NCI-H2171 (cell line): ENCODE measurements around the gene GATA3.

Source experiments
- DNase-seq: peaks from one replicate; lab custom pipeline; 2025; lab: John Stamatoyannopoulos, UW

GATA3 gene

DNA sequence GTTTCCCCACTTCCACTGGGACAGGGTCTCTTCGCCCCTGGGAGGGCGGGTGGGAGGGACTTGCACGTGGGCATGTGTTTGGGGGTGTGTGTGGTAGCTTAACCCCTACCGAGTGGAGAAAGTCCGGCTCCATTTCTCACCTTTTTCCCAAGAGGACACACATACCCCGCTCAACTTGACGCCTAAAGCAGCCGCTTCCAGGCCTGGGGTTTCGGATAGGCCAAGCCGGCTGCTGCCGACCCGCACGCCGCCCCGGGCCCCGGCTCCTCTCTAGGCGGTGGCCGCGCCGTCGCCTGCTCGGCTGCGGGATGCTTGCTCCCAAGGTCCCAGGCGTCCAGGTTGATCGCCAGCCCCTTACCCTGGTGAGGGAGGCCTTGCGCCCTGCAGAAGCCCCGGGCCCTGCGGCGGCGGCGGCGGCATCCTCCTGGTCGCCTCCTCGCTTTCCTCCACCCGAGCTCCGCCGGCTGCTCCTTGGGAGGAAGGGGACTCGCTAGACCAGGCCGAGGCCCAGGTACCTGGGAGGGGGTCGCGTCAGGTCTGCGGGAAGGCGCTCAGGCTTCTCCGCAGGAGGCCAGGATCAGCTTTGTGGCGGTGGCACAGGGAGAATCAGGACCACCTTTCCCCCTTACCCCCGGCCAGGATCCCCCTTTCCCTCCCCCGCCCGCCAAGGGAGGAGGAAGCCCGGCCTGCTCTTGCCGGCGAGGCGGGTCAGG lies 3.2 kb upstream of the GATA3 start:
- DNase-seq: no peak

DNA sequence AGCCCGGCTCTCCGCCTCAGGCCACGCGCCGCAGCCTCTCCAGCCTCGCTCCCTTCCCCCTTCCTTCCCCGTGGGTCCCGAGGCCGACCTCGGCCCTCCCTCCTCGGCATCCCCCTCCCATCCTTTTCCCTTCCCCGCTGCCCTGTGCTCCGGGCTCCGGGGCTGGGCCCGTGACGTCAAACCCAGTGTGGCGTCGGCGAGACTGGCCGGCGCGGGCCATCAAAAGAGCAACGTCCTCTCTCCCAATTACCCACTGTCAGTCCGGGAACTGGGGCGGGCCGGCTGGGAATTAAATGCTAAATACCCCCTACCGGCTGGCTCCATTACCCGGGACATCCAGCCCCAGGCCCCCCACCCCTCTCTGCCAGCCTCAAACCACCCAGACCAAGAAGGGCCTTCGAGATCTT lies 2.6 kb upstream of the GATA3 start:
- no peak for DNase-seq

DNA sequence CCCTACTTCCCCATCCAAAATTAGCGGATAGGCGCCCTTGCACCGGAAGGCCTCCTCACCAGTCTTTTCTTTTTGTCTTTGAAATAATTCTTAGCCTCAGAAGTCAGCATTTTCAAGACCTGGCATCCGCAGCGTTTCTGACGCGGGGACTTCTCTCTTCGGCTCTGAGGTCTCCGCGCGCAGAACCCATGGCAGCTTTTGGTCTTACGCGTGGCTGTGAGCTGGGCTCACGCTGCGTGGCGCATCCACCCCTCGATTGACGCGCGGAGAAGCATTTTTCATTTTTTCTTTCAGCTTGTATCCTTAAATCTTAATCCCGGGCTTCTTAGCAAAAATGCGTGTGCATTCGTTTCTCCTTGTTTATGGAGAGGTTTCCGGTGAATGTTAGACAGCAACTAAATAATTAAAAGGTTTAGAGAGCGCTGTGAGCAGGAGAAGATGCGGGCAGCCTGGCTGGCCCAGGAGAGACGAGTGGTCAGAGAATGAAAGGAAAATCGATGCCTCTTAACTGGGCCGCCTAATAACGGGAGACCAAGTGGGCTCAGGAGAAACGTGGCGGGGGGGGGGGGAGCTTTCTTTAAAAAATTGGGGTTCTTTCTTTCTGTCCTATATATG lies 2.0 kb upstream of the GATA3 start:
- no peak for DNase-seq

DNA sequence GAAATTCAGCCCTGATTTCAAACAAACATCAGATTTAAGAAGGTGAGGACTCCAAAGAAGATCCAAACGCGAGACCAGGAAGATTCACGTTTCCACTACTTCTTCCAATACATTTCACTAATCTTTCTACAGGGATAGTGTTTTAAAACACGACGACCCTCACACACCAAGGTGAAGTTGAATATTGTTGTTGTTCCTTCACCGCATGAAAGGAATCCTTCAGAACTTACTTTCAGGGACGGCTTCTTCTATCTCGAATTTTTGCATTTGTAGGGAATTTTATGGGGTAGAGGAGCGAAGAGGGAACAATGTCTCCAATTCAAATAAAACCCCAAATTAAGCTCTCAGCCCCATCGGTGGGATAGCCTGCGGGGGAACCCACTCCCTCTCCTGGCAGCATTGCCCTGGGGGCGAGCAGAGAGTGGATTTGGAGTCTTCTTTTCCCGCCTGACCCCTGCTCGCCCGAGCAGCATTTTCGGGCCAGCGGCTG lies 1.5 kb upstream of the GATA3 start:
- no peak for DNase-seq

DNA sequence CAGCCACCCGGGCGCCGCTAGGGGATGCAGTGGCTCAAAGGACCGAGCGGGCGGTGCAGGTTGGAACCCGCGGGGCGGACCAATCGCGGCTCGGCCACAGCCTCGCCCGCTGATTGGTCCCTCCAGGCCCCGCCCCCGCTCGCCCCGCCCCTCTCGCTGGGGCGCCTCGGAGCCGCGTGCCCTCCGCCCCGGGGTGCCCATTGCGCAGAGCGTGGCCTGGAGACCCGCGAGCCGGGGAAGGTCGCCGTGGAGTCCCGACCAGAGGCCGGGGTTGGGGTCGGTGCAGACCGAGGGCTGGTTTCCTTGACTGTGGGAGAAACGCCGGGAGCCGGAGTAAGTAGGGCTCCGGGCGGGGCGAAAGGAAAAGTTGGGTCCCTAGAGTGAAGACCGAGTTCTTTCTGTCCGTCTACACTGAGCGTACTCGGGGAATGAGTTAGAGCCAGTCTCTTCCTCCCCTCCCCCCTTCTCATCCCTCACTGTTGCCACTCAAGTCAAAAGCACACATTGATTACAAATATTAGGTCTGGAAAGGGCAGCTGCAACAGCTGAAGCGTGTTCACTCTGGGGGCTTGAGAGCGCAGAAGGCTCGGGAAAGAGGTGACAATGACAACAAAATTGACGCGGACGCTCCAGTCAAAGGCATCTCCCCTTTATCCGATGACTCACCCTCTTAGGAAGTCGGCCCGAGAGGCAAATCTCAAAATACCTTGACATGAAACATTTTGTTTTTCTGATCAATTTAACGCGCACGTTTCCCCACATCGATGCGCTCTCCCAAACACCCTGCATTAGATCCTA lies 843 bp upstream of the GATA3 start:
- DNase-seq: peak; percentile 26

DNA sequence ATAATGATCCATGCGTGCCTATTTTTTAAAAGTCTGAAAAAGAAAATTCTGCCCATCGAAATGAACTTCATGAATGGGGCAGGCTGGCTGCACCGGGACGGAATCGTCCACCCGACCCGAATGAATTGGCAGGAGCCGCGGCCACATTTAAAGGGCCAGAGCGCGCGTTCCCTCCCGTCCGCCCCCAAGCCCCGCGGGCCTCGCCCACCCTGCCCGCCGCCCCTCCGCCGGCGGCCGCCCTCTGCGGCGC lies 319 bp upstream of the GATA3 start:
- DNase-seq: no peak

DNA sequence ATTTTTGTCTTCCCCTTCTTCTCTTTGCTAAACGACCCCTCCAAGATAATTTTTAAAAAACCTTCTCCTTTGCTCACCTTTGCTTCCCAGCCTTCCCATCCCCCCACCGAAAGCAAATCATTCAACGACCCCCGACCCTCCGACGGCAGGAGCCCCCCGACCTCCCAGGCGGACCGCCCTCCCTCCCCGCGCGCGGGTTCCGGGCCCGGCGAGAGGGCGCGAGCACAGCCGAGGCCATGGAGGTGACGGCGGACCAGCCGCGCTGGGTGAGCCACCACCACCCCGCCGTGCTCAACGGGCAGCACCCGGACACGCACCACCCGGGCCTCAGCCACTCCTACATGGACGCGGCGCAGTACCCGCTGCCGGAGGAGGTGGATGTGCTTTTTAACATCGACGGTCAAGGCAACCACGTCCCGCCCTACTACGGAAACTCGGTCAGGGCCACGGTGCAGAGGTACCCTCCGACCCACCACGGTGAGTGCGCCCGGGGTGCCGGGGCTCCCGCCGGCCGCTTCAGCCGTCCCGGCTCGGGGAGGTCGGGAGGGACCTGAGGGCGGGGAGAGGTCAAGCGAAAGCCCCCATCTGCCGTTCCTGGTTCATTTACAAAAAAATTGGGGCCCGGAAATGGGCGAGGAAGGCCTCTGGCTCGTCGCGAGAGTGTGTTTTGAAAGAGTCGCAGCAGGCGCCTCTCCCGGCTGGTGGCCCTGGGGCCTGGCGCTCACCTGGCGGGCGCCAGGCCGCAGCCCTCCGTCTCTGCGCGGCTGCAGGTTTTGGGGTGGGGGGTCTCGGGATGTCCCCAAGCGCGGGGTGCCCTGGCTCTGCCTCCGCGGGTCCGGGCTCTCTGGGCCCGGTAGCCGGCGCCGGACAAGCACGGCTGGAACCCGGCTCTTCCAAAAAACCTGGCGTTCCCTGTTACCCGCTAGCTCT lies 1.2 kb downstream of the GATA3 start:
- DNase-seq: no peak

DNA sequence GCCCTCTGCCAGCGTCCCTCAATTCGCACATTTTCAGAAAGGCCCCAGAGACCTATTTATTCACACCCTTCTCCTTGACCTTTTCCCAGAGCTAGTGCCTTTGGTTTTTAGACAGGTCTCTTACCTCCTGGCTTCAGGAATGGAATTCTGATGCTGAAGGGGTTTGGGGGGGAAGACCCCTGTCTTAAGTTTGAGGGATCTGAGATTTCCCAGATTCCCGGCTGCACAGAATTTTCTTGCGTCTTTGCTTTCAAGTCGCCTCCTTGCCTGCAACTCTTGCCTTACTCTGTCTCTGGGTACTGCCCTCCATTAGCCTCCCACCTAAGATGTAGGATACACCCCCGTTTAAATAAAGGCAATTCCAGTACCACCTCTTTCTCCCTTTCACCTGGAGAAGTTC lies 1.9 kb downstream of the GATA3 start:
- DNase-seq: no peak

DNA sequence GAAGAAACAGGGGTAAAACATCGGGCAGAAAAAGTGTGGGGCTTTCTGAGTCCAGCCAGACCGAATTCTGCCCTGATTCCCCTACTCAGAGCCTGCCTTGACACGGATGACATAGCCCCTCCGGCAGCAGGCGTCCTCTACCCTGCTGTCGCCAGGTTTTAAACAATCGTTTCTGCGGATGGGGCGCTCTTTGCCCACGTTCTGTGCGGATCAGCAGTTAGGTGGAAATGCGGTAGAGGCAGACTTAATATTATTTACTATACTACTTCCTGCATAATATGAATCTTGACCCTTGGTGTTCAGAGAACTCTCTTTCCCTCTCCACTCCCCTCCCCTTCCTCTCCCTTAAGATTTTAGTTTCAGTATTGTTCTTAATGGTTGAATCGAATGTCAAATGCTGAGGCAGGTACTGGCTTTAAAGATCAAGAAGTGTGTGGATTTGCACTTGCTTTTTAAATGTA lies 2.4 kb downstream of the GATA3 start:
- no peak for DNase-seq

DNA sequence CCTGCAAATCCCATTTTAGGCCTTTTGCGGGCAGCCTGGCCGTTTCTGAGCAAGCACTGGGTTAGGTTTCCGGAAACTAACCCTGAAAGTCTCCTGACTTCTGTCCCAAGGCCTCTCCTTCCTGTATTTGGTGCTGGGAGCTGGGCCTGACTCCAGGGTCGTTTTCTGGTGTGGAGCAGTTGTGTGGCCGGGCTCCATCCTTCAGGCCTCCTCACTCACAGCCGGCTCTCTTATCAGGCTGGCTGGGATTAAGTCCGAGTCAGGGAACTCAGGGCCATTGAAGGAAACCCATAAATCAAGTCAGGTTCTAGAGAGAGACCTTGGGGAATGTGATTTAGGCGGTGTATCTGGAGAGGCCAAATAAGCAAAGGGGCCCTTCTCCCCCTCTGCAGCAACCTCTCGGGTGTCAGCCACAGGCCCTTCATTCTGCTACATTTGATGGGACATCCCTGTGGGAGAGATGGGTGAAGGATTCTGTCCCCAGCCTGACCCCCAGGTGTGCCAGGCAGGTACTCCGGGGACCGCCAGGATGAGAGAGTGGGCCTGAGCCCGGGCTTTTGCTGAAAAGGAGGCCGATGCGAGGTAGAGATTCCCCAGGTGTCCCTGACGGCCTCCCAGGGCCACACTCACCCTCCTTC lies 3.3 kb downstream of the GATA3 start:
- DNase-seq: no peak

DNA sequence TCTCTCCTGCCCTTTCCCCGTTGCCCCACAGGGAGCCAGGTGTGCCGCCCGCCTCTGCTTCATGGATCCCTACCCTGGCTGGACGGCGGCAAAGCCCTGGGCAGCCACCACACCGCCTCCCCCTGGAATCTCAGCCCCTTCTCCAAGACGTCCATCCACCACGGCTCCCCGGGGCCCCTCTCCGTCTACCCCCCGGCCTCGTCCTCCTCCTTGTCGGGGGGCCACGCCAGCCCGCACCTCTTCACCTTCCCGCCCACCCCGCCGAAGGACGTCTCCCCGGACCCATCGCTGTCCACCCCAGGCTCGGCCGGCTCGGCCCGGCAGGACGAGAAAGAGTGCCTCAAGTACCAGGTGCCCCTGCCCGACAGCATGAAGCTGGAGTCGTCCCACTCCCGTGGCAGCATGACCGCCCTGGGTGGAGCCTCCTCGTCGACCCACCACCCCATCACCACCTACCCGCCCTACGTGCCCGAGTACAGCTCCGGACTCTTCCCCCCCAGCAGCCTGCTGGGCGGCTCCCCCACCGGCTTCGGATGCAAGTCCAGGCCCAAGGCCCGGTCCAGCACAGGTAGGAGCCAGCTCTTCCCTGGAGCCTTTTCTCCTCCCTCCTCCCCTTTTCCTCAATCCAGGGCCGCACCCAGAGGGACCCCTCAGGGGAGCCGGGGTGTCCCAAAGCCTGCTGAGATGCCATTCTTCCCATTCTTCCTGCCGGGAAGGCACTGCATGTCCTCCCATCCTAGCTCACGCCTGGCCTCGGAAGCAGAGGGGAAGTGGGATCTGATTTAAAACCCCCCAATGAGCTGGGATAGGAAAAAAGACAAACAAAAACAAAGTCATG lies 4.0 kb downstream of the GATA3 start:
- DNase-seq: no peak

DNA sequence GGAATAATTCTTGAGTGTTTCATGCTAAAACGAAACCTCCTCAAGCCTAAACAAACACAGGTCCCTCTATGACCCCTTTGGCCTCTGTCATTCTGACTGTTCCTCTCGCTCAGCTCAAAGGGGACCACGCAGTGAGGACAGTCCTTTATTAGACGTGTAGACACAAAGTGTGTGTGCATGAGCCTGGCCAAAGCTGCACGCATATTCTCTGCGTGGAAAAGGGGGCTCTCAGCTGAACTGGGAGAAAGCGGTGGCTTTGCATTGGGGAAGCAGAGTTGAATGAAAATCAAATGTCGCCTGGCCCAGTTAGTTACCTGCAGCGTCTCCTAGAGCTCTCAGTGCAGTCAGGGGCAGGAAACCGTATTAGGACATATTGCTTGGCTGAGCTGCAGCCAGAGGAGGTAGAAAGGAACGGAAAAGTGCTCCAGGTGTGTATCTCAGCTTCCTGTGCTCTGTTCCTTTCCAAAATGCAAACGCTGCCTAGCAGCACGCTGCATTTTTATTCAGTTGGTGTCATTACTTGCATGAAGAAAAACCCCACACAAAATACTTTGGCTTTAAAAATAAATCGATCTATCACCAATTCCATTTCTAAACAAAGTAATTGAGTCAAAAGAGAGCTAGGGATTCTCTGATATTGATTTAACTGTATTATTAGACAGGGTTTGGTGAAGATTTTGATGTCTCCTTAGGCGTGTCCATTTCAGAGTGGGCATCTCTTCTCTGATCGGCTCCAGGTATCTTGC lies 4.9 kb downstream of the GATA3 start:
- DNase-seq: no peak

DNA sequence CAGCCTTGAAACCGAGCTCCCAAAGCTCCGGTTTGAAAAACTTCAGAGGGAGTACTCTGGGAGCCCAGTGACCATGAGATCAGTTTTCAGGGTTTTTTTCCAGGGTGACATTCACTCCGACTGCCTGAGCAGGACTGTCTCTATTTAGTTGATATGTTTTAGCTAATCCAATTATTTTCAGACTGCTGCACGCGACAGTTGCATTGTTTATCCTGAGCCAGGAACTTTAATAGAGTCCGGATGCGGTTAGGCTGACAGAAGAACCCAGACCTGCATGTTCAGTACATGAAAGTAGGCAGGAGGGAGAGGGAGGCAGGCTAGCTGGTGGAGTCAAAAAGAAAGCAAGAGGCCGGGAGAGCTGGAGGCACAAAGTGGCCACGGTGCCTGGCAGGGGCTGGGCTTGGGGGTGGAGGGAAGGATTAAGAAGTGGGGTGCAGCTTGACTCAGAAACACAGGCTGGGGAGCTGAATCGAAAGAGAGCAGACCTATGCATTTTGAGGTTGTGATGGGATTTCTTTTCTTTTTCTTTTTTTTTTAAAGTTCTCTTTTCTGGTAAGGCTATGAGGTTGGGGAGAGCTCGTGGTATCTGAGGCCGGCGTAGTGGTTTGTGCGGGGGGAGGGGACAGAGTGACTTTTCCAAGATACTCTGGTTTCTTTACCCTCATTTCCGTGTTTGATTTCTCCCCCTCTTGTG lies 5.7 kb downstream of the GATA3 start:
- no peak for DNase-seq

DNA sequence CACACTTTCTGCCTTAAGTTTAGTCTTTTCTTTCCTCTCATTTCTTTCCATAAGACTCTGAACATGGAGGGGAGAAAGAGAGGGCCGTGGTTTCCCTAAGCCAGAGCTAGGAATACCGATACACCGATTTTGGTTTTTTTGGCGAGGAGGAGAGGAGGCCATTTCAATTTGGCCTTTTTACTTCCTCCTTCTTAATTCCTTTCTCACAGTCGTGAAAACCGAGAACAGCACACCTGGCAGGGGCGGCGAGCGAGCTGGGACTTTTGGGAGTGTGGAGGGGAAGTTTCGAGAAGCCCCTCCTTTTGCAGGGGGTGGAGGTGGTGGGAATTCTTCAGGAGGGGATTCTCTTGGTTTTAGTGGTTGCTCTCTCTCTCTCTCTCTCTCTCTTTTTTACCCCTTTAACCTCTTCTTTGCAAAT lies 6.2 kb downstream of the GATA3 start:
- DNase-seq: no peak

DNA sequence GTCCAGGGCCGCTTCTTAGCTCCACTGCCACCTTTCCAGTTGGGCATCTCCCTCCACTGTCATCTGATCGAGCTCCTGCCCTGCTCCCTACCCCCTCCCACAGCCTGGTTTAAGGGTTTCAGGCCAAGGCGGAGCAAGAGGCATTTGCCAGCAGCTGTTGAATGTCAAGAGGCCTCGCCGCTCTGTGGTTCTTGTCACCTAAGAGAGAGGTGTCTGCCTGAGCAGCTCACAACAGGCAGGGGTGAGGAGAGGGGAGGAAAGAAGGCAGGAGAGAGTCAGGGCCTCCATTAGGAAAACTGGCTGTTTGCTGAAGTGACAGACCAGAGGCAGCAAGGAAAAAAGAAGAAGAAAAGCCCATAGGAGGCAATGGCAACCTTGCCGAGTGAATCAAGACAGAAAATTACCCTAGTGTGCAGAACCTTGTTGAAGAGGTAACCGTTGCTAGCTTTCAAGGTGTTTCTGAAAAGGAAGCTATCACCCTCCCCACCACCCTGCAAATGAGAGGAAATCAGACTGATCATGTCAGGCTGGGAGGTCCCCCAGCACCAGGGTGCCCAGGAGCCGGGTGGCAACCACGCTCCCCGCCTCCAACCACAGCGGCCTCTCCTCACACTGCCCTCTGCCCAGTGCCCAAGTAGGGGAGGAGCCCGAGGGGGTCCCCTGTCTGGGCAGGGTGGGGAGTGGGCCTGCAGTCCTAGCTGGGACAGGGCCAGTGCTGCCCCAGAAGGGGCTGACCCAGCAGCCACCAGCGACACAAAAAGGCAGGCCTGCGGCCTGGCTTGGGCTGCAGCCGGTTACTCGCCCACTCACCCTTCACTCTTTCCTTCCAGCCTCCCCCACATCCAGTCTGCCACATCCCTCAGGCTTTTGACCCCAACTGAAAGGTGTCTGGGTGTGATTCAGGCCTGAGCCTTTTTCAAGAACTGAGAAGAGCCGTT lies 7.1 kb downstream of the GATA3 start:
- no peak for DNase-seq

DNA sequence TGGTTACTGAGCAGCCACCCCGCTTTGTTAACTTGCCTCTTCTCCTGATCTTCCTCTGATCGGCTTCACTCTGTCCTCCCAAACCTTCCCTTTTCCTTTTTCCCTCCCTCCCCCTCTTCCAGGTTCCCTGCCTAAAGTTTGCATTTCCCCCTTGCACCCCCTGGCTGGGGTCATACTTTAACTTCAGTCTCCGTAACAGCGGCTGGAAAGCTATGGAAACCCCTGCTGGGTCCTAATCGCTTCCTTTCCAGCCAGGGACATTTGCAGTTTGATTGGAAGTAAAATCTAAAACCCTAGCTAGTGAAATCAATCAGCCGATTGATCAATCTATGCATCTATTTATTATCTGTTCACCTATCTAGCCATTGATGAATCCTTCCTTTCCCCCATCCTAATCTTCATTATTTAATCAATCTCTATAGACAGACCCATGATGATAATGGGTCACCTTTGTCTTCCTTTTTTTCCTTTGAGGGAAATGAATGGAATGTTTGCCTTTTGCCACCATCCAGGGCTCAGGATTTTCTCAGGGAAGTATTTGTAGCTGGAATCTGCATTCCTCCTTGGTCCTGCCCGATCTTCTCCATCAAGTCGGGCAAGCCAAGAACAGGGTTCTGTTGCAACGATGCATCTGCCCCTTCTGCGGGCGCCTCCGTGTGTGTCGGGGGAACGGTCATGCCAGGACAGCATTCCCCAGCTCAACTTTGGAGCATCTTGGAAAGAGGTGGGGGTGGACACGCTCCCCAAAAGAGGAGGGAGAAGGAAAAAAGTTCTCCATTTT lies 8.8 kb downstream of the GATA3 start:
- no peak for DNase-seq

DNA sequence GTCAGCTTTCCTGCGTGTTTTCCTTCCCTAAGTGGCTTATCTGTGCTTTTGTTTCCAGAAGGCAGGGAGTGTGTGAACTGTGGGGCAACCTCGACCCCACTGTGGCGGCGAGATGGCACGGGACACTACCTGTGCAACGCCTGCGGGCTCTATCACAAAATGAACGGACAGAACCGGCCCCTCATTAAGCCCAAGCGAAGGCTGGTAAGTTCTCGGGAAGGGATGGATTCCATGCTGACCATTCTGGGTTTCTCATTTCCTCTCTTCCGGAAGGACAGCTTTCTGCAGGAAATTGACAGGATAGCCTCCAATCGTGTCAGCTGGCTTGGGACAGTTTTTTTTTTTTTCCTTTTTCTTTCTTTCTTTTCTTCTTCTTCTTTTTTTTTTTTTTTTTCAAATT lies 9.4 kb downstream of the GATA3 start:
- no peak for DNase-seq
